B cell (primary cell): ENCODE results near the gene ZNF784. TPM values are rescaled to one million over a fixed set of nuclear protein-coding genes. Genes with fewer than 3 reads are reported as not detected.

Experiments used
- ATAC-seq: fragments of 200-7000 bp; cut with Tn5 transposase; one replicate; pipeline ENCODE4 v1.10.0; 2021; ENCODE audit warnings: low read depth, mild to moderate bottlenecking, moderate number of reproducible peaks, moderate library complexity
- CTCF ChIA-PET: fragments of 350-600 bp; sonication (Branson Sonifier 250); formaldehyde crosslinking; loops from one replicate; lab custom pipeline; 2021; ENCODE audit warnings: antibody characterized with exemption, inconsistent platforms; lab: Charles Lee
- POLR2A ChIA-PET: fragments of 350-600 bp; sonication (Branson Sonifier 250); formaldehyde crosslinking; loops from one replicate; lab custom pipeline; 2021; ENCODE audit warnings: antibody characterized with exemption; lab: Charles Lee
- DNase-seq: peaks from one replicate; pipeline ENCODE4 v3.0.0; 2013
- H2AFZ ChIP-seq: 2 replicates; pipeline ENCODE4 v1.6.1; 2012; ENCODE audit warnings: mild to moderate bottlenecking, low read depth, low read length; ENCODE audit not compliant: insufficient read depth, poor library complexity, severe bottlenecking
- H3K27ac ChIP-seq, 2 donors: 1 replicate in 1 of 2; 2 replicates in 1 of 2; pipeline ENCODE4 v1.5.1; 2012 to 2013; ENCODE audit warnings: low read length in 2 of 2, mild to moderate bottlenecking in 2 of 2, moderate library complexity in 1 of 2
- H3K27me3 ChIP-seq, 4 experiments: fragments of 200-600 bp in 1 of 4; sonication (generic) in 1 of 4; replicated peaks in 1 of 4; 1 replicate in 2 of 4; 2 replicates in 2 of 4; pipeline versions ENCODE4 v1.6.1 to v1.7.0; 2013 to 2016; ENCODE audit warnings: low read length in 3 of 4, mild to moderate bottlenecking in 2 of 4, mixed read lengths in 1 of 4, moderate library complexity in 1 of 4; ENCODE audit not compliant: insufficient read depth in 4 of 4, control insufficient read depth in 3 of 4; ENCODE audit errors: control extremely low read depth in 1 of 4
- H3K36me3 ChIP-seq, 2 experiments: replicated peaks in 1 of 2; 1 replicate in 1 of 2; 2 replicates in 1 of 2; pipeline versions ENCODE4 v1.6.1 to v1.7.1; 2013; ENCODE audit warnings: low read length in 1 of 2; ENCODE audit not compliant: insufficient read depth in 2 of 2, control insufficient read depth in 1 of 2; ENCODE audit errors: control extremely low read depth in 1 of 2, extremely low read depth in 1 of 2
- H3K4me1 ChIP-seq, 2 donors: fragments of 200-600 bp in 1 of 2; sonication (generic) in 1 of 2; 1 replicate in 1 of 2; 2 replicates in 1 of 2; pipeline versions ENCODE4 v1.5.1 to v1.6.1; 2013 to 2017; ENCODE audit warnings: low read length in 2 of 2; ENCODE audit not compliant: control insufficient read depth in 2 of 2, insufficient read depth in 2 of 2
- H3K4me2 ChIP-seq: replicated peaks from 2 replicates; pipeline ENCODE3; 2012; ENCODE audit warnings: mild to moderate bottlenecking, low read depth, low read length; ENCODE audit not compliant: poor library complexity, severe bottlenecking
- H3K4me3 ChIP-seq, 5 experiments: fragments of 200-600 bp in 1 of 5; sonication (generic) in 1 of 5; 1 replicate in 3 of 5; 2 replicates in 2 of 5; pipeline versions ENCODE4 v1.5.1 to v1.7.0; 2011 to 2016; ENCODE audit warnings: low read length in 4 of 5, mild to moderate bottlenecking in 4 of 5, low read depth in 2 of 5, control low read depth in 1 of 5, moderate library complexity in 1 of 5; ENCODE audit not compliant: insufficient read depth in 1 of 5; ENCODE audit errors: control extremely low read depth in 1 of 5, extremely low read depth in 1 of 5
- H3K79me2 ChIP-seq: fragments of 200-600 bp; sonication (generic); one replicate; pipeline ENCODE4 v1.6.0; 2016; ENCODE audit warnings: low read length; ENCODE audit not compliant: control insufficient read depth, insufficient read depth
- H3K9ac ChIP-seq: fragments of 200-600 bp; sonication (generic); 2 replicates; pipeline ENCODE4 v1.6.1; 2017; ENCODE audit warnings: mild to moderate bottlenecking, low read length, moderate library complexity
- H3K9me3 ChIP-seq, 3 donors: one replicate each; pipeline versions ENCODE4 v1.6.1 to v1.7.1; 2013; ENCODE audit warnings: low read length in 2 of 3; ENCODE audit not compliant: control insufficient read depth in 2 of 3, insufficient read depth in 1 of 3; ENCODE audit errors: control extremely low read depth in 1 of 3
- H4K20me1 ChIP-seq: 2 replicates; pipeline ENCODE4 v1.6.0; 2012; ENCODE audit warnings: mild to moderate bottlenecking, low read length; ENCODE audit not compliant: insufficient read depth, control insufficient read depth, poor library complexity, severe bottlenecking
- H3K27ac Mint-ChIP-seq: one replicate; pipeline ENCODE4 v1.8.0; 2021; ENCODE audit warnings: mixed read lengths
- H3K27me3 Mint-ChIP-seq: one replicate; pipeline ENCODE4 v1.8.0; 2021; ENCODE audit warnings: mixed read lengths
- H3K4me1 Mint-ChIP-seq: one replicate; pipeline ENCODE4 v1.8.0; 2021; ENCODE audit warnings: mixed read lengths
- H3K4me3 Mint-ChIP-seq: one replicate; pipeline ENCODE4 v1.8.0; 2021; ENCODE audit warnings: mixed read lengths
- H3K9me3 Mint-ChIP-seq: one replicate; pipeline ENCODE4 v1.8.0; 2022; ENCODE audit warnings: mixed read lengths; ENCODE audit not compliant: insufficient read depth
- CTCF ChIP-seq: fragments of 200-600 bp; IDR thresholded peaks from one replicate; pipeline ENCODE4 v1.8.0; 2022; ENCODE audit warnings: antibody characterized with exemption, mild to moderate bottlenecking
- EZH2 ChIP-seq: IDR thresholded peaks from 2 replicates; pipeline ENCODE4 v1.6.1; 2012; ENCODE audit warnings: borderline replicate concordance, low read depth, mild to moderate bottlenecking, moderate library complexity, low read length; ENCODE audit not compliant: insufficient read depth, poor library complexity, severe bottlenecking
- WGBS: methylation state at CpG from one replicate; pipeline ENCODE4 v1.1.5; 2013; ENCODE audit warnings: missing lambda C conversion rate; ENCODE audit not compliant: insufficient coverage; 5-methylcytosine and 5-hydroxymethylcytosine counted together
- intact Hi-C: fragments of 100-400 bp; cut with micrococcal nuclease; formaldehyde crosslinking; loops from one replicate; pipeline ENCODE4 v1.10.0; 2022
- polyA plus RNA-seq: library from polyadenylated mRNA; depleted of rRNA; stranded (reverse); fragments of >200 nt; gene quantifications from 2 replicates; pipeline ENCODE4 v1.2.3, GENCODE V29; 2012
- total RNA-seq, 2 donors: library from RNA; stranded (reverse); fragments of 120-200 nt in 1 of 2; gene quantifications; 1 replicate in 1 of 2; 2 replicates in 1 of 2; pipeline versions ENCODE4 v1.2.3 to v1.2.4, GENCODE V29; 2013 to 2022

Gene ZNF784
- total and polyA plus RNA-seq, 2 donors (not counting 1 experiment from before 2014, with no cell fraction given), result 9.2 to 9.7 TPM

DNA sequence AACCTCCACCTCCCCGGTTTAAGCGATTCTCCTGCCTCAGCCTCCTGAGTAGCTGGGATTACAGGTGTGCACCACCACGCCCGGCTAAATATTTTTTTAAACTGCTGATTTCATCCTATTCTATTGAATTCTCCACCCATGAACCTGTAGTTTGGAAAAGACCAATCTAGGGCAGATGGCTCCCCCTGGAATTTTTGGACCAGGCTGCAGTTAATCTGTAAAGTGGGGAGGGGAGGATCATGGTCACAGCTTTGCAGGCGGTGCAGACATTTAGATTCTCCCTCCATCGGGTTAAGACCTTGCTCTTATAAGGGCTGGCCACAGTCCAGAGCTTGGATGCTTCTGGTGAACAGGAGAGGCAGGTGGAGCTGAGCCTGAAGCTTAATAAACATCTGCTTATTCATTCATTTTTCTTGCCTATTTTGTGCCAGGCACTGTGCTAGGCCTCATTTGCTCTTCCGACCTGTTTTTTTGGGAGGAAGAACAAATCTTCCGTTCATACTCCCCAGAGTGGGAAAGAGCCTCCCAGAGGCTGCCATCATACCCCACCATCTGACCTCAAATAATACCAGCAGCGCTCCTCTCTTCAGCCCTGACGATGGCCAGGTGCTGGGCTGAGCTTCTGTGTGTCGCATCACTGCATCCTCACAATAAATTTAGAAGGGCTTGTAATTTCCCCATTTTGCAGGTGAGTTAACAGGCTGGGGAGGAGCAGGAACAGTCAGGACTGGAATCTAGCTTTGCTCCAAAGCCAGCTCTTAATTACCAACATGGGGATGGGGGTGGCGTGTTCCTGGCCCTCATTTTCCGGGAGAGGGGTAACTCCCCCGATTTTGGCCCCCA is 22.7 kb upstream of the ZNF784 start:
- H3K9me3 ChIP-seq, result no peaks in the 10 kb centered on the region
- H3K27me3 Mint-ChIP-seq, result no peaks in the 10 kb centered on the region
- peak overlapping the region; percentile 84 for H2AFZ ChIP-seq
- DNase-seq (peak; percentile 84), ATAC-seq (peak; percentile 33)
- peaks cover 0 to 34% of the 10 kb centered on the region in 2 experiments for H3K36me3 ChIP-seq
- H3K4me3 Mint-ChIP-seq, result peak overlapping the region; percentile 97
- no peaks in the 10 kb centered on the region for H3K9me3 Mint-ChIP-seq
- peaks cover 21% of the 10 kb centered on the region for H4K20me1 ChIP-seq
- ChIA-PET POLR2A (interaction anchor here (0.5 to 2.2 kb wide), 9 partner anchors 8 to 1199 kb away, joined by 3 to 55 read pairs (median 6); partner anchors contain the start of genes FIZ1, ZNF784 and ZNF865), CTCF (interaction anchor here (0.7 to 7.2 kb wide), 11 partner anchors 12 to 263 kb away, joined by 3 to 131 read pairs (median 4); partner anchors contain the start of genes TMEM238 and ZNF865)
- H3K9ac ChIP-seq, result peak overlapping the region; percentile 85
- no peaks in the 10 kb centered on the region for H3K27me3 ChIP-seq
- TF ChIP-seq CTCF (no peak), EZH2 (no peak)
- peaks cover 47% of the 10 kb centered on the region for H3K79me2 ChIP-seq
- WGBS, result 48% methylated on average over 5 of the region's 14 CpGs
- peaks cover 61% of the 10 kb centered on the region for H3K4me1 Mint-ChIP-seq
- peak overlapping the region; percentile 79 to 90 for H3K27ac ChIP-seq
- intact Hi-C loops, result no loop called here
- H3K4me3 ChIP-seq, result peak overlapping the region; percentile 79 to 96 (median 90)
- H3K4me2 ChIP-seq, result peak overlapping the region; percentile 86
- H3K4me1 ChIP-seq, result peaks cover 41 to 58% of the 10 kb centered on the region in 2 donors
- H3K27ac Mint-ChIP-seq, result peak overlapping the region; percentile 92

DNA sequence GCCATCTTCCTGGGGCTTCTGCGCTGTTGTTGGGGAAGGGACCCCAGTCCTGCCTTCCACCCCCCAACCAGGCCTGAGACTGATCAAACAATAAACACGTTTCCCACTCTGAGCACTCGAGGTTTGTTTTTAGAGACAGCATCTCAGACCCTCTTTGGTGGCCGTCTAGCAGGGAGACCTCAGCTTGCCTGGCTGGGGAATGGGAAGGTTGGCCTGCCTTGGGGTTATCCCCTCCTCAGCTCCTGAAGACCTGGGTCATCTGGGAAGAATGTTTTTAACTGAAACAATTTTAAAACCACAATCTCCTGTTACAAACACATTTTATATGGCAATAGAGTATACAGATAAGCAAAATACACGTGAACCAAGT is 21.1 kb upstream of the ZNF784 start:
- peaks cover 42% of the 10 kb centered on the region for H3K79me2 ChIP-seq
- H3K27ac ChIP-seq, result peak overlapping the region in 1 of 2 donors; percentile 24
- no peaks in the 10 kb centered on the region for H3K9me3 Mint-ChIP-seq
- peaks cover 42 to 67% of the 10 kb centered on the region in 2 donors for H3K4me1 ChIP-seq
- H3K27me3 ChIP-seq, result no peaks in the 10 kb centered on the region
- H3K4me2 ChIP-seq, result peak overlapping the region; percentile 96
- DNase-seq (no peak), ATAC-seq (no peak)
- peak overlapping the region; percentile 88 for H3K4me3 Mint-ChIP-seq
- H3K27me3 Mint-ChIP-seq, result no peaks in the 10 kb centered on the region
- no peak overlapping the region for H2AFZ ChIP-seq
- no peak for TF ChIP-seq CTCF
- TF ChIP-seq EZH2, result no peak
- no peak overlapping the region for H3K4me3 ChIP-seq
- H3K9ac ChIP-seq, result no peak overlapping the region
- H3K36me3 ChIP-seq, result peaks cover 0 to 23% of the 10 kb centered on the region in 2 experiments
- 68% methylated on average over 5 of the region's 5 CpGs for WGBS
- H3K27ac Mint-ChIP-seq, result peak overlapping the region; percentile 89
- peaks cover 0 to 2% (median 0%) of the 10 kb centered on the region in 3 donors for H3K9me3 ChIP-seq
- peaks cover 21% of the 10 kb centered on the region for H4K20me1 ChIP-seq
- ChIA-PET POLR2A (interaction anchor here (0.7 to 1.8 kb wide), 3 partner anchors 9 to 23 kb away, joined by 4 to 12 read pairs (median 4); partner anchors contain the start of gene U2AF2), CTCF (interaction anchor here (0.7 to 7.2 kb wide), 2 partner anchors 10 to 60 kb away, joined by 3 to 131 read pairs; no protein-coding TSS in a partner anchor)
- intact Hi-C loops, result no loop called here
- peaks cover 66% of the 10 kb centered on the region for H3K4me1 Mint-ChIP-seq
